Iris pigment epithelial cell (primary cell): ENCODE data around the gene ARFGAP3.

Experiments
- DNase-seq: peaks from one replicate; pipeline ENCODE4 v3.0.0-alpha.2; 2011; ENCODE audit warnings: low read depth

The ARFGAP3 gene

GRCh38 chr22:42862045-42862734 is 5.1 kb upstream of the ARFGAP3 start:
- DNase-seq: peak; percentile 91

- DNase-seq: no peak
Measured at GRCh38 chr22:42860968-42861367, 3.9 kb upstream of the ARFGAP3 start.

GRCh38 chr22:42857845-42858481 is 890 bp upstream of the ARFGAP3 start:
- DNase-seq: no peak

GRCh38 chr22:42856179-42856864 is 751 bp downstream of the ARFGAP3 start:
- DNase-seq: peak; percentile 19

- DNase-seq: no peak
Measured at GRCh38 chr22:42855721-42856120, 1.4 kb downstream of the ARFGAP3 start.

- peak; percentile 34 for DNase-seq
Measured at GRCh38 chr22:42855211-42855610, 1.9 kb downstream of the ARFGAP3 start.

GRCh38 chr22:42848941-42849550 is 8.0 kb downstream of the ARFGAP3 start:
- peak; percentile 17 for DNase-seq

- no peak for DNase-seq
Measured at GRCh38 chr22:42847110-42847509, 10.0 kb downstream of the ARFGAP3 start.

GRCh38 chr22:42844756-42845155 is 12.3 kb downstream of the ARFGAP3 start:
- no peak for DNase-seq

GRCh38 chr22:42842658-42843370 is 14.3 kb downstream of the ARFGAP3 start:
- peak; percentile 52 for DNase-seq

- DNase-seq: peak; percentile 74
Measured at GRCh38 chr22:42841444-42841843, 15.6 kb downstream of the ARFGAP3 start.

GRCh38 chr22:42837556-42837955 is 19.5 kb downstream of the ARFGAP3 start:
- DNase-seq: no peak

- DNase-seq: no peak
Measured at GRCh38 chr22:42836026-42836425, 21.0 kb downstream of the ARFGAP3 start.

GRCh38 chr22:42834177-42834949 is 22.7 kb downstream of the ARFGAP3 start:
- DNase-seq: no peak

GRCh38 chr22:42833104-42833503 is 24.0 kb downstream of the ARFGAP3 start:
- no peak for DNase-seq

GRCh38 chr22:42831712-42832111 is 25.4 kb downstream of the ARFGAP3 start:
- no peak for DNase-seq

- no peak for DNase-seq
Measured at GRCh38 chr22:42830161-42830560, 26.9 kb downstream of the ARFGAP3 start.

GRCh38 chr22:42829302-42829701 is 27.8 kb downstream of the ARFGAP3 start:
- DNase-seq: no peak

- DNase-seq: no peak
Measured at GRCh38 chr22:42825796-42826195, 31.3 kb downstream of the ARFGAP3 start.

- DNase-seq: no peak
Measured at GRCh38 chr22:42821386-42821785, 35.7 kb downstream of the ARFGAP3 start.

- DNase-seq: peak; percentile 69
Measured at GRCh38 chr22:42820045-42820763, 36.9 kb downstream of the ARFGAP3 start.
